Activated CD4-positive, CD25-positive, alpha-beta regulatory T cell treated with anti-CD3 and anti-CD28 coated beads, Interleukin-2, amount 50 U/mL, for 24 hours (primary cell): ENCODE data around the gene TTLL10.
"Not testable (repeated sequence)": the region's sequence is repeated elsewhere in the genome, so short reads cannot be mapped to it uniquely, and the experiment has no call there.

Experiments
- ATAC-seq, 2 donors: fragments of 150-1000 bp; cut with Tn5 transposase; one replicate each; pipeline ENCODE4 v1.10.0; 2021; ENCODE audit warnings: mild to moderate bottlenecking in 1 of 2, moderate library complexity in 1 of 2

TTLL10 gene

DNA sequence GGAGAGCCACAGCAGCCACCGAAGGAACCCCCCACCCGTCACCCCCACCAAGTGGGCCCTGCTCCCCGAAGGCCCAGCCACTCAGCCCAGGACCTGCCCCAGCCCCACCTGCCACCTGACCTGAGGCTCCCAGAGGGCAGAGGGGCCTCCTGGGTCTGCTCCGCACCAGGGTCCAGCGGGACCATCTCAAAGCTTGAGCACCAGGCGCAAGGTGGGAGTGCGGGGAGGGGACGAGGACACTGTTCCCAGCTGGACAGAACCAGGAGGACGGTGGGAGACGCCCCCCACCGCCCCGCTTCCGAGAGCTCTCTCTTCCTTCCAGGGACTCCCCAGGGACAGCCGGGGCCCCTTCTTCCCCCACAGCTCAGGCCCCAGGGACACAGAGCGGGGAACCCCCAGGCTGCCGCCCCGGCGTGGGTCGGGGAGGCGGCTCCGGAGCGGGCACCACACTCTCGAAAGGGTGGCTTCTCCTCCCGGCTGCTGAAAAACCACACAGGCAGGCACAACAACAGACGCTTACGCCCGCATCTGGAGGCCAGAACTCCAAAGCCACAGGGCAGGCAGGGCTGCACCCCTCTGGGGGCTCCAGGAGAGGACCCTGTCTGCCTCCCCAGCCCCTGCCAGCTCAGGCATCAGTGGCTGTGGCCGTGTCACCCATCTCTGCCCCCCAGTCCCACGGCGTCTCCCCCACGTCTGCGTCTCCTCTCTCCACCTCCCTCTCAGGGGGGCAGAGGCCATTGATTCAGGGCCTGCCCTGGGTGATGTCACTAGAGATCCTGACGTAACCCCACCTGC is 1.9 kb upstream of the TTLL10 start:
- ATAC-seq, result peak; percentile 38 to 39

DNA sequence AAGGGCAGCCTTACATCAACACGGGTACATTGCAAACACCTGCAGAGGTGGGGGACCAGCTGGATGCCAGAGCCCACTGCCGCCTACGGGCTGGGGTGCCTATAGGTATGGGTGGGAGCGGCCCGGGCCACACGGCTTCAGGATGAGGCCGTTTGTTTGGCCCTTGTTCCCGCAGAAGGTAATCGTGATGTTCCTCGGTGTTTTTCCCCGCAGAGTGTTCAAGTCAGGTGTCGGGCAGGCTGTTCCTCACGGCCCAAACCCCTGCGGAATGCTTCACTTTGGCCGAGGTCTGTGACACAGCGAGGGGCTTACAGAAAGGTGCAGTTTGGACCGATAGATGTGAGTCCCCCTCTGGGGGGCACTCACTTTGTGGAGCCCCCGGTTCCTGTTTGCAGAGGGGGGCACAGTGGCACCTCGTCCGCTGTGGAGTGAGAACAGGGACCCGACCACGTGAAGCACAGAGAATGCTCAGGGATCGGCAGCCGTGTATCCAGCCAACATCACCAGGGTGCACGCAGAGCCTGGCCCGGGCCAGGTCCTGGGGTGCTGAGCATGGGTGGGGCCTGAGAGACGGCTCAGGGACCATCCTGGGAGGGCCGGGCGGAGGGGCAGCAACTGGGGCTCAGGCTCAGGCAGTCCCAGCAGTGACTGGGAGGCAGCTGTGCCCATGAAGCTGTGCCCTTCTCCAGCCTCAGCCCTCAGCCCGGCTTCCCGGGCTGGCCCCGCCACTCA is 453 bp upstream of the TTLL10 start:
- no peak for ATAC-seq

DNA sequence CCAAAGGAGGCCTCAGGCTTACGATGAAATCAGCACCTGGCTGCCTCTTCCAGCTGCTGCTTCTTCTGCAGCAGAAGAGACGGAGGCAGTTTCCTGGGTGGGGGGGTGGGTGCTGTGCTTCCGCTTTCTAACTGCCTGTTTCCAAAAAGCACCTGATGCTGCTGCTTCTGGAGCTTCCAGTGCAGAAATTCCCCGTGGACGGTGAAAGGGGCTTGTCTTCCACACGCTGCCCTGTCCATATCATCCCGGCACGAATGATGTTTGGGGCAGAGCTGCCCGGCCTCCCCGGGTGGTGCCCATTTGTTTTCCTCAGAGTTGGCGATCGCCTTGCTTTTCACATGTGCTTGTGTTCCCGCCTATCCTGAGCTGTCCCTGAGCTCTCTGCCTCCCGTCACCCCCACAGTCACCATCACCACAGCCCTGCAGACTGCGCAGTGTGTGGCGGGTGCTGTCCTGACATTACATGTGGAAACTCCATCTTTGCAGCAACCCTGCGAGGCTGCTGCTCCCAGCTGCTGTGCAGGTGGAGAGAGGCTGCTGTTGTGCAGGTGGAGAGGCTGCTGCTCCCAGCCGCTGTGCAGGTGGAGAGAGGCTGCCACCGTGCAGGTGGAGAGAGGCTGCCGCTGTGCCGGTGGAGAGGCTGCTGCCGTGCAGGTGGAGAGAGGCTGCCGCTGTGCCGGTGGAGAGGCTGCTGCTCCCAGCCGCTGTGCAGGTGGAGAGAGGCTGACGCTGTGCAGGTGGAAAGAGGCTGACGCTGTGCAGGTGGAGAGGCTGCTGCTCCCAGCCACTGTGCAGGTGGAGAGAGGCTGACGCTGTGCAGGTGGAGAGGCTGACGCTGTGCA is 1.8 kb downstream of the TTLL10 start:
- ATAC-seq, result no peak

DNA sequence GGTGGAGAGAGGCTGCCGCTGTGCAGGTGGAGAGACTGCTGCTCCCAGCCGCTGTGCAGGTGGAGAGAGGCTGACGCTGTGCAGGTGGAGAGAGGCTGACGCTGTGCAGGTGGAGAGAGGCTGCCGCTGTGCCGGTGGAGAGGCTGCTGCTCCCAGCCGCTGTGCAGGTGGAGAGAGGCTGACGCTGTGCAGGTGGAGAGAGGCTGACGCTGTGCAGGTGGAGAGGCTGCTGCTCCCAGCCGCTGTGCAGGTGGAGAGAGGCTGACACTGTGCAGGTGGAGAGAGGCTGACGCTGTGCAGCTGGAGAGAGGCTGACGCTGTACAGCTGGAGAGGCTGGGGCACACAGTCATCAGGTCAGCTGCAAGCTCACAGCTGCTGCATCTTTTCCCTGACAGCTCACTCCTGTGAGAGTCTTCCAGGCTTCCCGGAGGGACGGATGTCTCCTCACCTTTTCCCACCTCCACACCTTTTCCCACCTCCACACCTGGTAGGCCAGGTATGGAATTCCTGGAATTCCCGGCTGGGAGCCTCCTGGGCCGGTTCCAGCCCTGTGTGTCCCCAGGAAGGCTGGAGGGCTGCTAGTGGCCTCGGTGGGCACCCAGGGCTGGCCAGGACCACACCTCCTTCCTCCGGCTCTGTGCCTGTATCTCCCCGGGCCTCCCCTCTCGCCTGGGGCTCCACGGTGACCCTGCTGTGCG is 2.5 kb downstream of the TTLL10 start:
- not testable (repeated sequence) for ATAC-seq

DNA sequence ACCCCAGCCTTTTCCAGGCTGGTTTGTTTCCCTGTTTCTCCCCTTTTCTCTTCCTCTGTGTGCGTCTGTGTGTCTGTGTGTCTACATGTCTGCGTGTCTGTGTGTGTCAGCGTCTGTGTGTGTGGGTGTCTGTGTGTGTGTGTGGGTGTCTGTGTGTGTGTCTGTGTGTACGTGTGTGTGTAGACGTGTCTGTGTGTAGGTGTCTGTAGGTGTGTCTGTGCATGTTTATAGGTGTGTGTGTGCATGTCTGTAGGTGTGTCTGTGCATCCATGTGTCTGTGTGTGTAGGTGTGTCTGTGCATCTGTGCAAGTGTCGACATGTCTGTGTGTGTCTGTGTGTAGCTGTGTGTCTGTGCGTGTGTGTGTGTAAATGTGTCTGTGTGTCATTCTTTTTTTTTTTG is 3.3 kb downstream of the TTLL10 start:
- no peak for ATAC-seq

DNA sequence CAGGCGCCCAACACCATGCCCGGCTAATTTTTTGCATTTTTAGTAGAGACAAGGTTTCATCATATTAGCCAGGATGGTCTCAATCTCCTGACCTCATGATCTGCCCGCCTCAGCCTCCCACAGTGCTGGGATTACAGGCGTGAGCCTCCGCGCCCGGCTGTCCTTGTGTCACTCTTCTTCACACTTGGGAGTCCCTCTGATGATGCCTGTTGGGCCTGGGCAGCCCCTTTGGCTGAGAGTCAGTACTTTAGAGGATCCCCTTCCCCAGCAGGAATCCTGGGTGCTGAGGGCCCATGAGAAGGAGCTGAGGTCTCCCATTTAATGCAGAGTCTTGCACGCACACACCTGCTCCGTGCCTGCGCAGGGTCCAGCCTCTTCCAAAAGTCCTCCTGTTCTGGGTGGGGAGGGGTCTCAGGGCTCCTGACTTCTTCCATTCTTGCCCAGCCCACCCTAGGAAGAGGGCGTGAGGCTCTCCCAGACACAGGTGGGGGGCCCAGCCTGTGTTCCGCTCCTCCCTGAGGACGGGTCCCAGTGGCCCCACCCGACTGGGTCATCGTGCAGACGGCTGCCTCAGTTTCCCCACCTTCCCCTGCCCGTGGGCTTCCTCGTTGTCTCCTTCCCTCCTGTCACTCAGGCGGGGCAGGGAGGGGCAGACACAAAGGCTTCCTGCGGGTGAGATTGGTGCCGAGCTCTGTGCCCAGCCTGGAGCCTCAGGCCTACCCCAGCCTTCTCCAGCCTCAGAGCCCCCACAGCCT is 3.9 kb downstream of the TTLL10 start:
- ATAC-seq, result no peak

DNA sequence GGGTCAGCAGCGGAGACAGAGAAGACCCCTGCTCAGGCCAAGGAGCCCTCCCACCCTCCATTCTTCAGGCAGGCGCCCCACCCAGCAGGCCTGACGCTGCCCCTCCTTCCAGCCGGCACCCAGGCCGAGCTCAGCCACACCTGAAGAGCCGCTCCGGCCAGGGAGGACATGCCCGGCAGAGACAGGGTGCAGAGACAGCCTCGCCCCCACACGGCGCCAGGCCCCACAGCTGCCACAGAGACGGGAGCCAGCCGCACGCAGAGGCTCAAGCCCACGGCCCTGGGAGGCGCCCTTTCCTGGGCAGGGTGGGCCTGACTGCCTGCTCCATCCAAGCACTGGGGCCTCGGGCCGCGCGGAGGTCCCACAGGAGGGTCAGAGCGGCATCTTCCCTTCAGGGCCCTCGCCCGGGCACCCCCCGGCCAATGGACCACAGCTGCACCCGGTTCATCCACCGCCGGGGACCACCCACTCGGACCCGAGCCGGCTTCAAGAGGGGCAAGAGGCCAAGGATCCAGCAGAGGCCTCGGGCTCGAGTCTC is 5.2 kb downstream of the TTLL10 start:
- ATAC-seq, result no peak

DNA sequence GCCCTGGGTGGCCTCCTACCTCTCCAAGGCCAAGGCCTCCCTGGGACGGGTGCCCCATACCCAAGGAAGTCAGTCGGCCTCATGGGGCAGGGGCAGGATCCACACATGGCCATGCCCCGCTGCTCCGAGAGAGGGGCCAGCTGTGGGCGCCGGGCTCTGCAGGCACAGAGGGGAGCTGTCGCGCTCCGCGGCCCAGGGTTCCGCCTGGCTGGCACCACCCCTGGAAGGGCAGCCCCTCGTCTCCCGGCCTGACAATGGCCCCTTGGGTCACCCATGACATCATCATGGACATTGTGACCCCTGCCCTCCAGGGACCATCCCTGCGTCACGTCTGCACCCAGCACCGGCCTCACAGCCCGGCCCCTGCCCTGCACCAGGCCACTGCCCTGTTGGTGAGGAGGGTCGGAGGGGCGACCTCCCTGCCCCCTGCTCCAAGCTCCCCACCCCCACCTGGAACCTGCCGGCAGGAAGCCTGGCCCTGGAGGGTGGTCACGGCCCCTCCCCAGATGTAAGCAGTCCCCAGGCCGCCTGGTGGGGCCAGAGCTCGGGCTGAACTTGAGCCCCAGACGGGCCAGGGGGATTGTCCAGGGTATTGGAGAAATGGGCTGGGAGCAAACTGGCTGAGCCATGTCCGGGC is 5.8 kb downstream of the TTLL10 start:
- ATAC-seq, result no peak

DNA sequence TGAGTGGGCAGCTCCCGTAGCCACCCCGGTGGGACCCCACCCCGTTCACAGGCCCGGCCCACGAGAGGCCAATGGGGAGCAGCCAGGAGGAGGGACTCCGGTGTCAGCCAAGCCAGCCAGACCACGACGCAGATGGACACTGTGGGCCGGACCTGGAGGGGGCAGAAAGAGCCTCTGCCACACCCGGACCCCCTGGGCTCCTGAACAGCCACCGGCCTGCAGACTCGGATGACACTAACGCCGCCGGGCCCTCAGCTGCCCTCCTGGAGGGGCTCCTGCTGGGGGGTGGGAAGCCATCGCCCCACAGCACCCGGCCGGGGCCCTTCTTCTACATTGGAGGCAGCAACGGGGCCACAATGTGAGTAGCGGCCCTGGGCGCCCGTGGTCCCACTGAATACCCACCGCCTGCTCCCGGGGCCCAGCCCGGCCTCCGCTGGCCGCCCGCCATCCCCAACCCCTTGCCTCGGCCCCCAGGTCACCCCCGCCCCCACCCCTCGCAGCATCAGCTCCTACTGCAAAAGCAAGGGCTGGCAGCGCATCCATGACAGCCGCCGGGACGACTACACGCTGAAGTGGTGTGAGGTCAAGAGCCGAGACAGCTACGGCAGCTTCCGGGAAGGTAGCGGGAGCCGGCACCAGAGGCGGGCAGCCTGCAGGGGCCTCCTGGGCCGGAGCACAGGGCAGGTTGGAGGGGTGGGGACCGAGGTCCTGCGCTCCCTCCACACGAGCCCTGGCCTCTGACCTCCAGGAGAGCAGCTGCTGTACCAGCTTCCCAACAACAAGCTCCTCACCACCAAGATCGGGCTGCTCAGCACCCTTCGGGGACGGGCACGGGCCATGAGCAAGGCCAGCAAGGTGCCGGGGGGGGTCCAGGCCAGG is 6.5 kb downstream of the TTLL10 start:
- no peak for ATAC-seq

DNA sequence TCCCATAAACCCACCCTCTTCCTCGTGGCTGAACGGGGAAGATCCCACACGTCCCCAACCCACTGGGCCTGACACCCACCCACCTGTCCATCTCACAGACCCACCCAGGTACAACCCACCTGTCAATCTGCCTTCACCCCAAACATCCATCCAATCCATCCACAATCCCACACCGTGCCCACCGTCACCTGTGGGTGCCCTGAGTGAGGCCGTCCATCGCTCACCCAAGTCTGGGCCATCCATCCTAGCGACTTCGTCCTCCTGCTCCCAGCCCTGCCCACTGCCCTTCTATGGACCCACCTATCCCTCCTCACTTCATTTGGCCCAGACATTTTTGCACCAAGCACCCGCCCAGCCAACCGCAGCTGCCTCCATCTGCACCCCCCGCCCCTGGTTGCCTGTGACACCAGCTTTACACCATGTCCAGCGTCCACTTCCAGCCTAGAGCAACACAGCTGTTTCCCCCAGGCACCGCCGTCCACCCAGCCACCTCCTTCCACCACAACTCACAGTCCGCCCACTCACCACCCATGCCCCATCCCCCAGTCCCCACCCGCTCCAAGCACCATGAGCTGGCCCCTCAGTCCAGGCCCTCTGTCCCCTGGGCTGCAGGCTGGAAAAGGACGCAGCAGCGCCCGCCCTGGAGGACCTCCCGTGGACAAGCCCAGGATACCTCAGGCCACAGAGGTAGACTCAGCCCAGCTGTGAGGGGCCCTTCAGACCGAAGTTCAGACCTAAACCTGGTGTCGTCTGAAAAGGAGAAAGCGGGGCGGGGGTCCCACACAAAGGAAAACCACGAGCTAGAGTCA is 7.7 kb downstream of the TTLL10 start:
- ATAC-seq, result no peak

DNA sequence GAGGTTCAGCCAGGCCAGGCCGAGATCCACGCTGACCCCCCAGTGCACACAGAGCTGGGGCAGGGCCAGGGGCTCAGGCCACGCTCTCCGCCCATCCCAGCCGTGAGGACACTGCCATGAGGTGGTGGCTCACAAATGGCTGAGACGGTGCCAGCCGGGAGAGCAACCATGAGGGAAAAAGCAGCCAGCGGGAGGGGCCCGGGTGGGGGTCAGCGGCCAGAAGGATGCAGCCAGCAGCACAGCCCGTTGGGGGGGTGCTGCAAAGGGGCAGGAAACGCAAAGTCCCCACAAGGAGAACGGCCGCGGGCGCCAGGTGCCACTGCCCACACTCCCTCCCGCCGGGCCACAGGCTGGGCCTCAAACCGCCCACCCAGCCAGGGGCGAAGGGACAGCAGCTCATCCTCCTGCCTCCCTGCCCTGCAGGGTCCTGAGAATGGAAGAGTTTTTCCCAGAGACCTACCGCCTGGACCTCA is 8.3 kb downstream of the TTLL10 start:
- ATAC-seq, result no peak

DNA sequence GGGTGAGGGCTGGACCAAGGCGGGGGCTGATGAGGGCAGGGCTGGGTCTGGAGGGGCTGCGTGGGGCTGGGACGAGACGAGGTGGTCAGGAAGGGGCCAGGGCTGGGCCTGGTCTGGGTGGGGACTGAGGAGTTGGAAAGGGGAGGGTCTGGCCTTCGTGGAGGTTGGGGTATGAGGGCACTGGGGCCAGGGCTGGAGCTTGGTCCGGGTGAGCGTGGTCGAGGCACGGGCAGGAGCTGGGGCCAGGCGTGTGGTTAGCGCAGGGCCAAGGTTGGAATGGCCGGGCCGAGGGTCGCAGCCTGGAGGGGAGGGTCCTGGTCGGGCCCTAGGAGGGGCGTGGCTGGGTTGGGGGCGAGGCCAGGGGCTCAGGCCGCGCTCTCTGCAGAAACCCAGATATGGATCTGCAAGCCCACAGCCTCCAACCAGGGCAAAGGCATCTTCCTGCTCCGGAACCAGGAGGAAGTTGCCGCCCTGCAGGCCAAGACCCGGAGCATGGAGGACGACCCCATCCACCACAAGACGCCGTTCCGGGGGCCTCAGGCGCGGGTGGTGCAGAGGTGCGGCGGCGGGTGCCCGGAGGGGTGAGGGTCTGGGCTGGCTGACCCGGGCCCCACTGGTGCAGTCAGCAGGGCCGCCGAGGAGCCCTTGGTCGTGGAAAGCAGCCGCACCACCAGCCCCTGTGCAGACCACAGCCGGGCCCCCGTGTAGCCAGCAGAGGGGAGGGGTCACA is 9.0 kb downstream of the TTLL10 start:
- ATAC-seq, result no peak

DNA sequence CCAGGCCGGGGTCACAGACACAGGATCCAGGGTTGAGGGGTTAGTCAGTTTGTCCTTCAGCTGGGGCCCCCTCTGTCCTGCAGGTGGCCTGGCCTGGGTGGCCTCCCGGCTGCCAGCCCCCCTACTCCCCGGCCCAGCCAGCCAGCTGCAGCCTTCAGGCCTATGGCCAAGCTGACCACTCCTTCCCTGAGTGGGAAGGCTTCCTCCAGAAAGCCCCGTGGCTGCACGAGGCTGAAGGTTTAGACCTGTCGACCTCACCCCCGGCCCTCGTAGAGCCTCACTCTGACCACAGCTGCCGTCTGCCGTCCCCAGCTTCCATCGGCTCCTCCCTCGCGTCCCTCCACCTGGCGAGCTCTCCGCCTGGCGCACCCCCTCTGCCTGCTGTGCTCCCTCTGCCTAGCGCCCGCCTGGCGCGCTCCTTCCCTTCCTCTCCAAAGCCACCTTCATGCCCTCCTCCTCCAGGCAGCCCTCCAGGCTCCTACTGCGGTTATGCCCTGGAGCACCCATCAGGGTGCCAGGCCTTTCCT is 9.6 kb downstream of the TTLL10 start:
- no peak for ATAC-seq

DNA sequence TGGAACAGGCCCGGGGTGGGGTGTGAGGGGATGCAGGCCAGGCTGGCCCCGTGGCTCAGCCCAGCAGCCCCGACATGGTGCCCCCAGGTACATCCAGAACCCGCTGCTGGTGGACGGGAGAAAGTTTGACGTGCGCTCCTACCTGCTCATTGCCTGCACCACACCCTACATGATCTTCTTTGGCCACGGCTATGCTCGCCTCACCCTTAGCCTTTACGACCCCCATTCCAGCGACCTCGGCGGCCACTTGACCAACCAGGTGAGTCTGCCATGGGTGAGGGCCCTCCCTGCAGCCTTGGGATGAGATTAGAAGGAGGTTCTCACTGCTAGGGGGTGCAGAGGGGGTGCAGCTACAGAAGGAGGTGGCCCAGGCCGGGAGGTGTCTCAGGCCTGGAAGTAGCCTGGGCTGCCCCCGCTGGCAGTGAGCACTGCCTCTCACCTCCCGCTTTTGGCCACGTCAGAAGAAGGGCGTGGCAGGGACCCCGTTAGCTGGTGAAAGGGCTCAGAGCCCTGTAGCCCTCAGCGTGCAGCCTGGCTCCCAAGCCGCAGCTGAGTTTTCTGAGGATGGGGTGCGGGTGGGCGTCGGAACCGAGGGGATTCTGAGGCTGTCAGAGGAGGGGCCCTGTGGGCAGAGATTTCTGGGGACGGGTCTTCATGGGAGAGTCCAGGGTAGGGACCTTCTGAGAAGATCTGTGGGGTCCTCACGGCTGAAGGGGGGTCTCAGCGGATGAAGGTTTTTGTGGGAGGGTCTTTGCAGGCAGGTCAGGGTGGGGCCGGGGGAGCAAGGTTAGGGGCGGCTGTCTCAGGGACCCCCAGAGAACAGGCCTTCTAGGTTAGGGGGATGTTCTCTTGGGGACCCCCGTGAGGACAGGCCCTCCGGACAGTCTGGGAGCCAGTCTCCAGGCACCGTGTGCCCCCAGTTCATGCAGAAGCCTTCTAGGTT is 10.4 kb downstream of the TTLL10 start:
- no peak for ATAC-seq

DNA sequence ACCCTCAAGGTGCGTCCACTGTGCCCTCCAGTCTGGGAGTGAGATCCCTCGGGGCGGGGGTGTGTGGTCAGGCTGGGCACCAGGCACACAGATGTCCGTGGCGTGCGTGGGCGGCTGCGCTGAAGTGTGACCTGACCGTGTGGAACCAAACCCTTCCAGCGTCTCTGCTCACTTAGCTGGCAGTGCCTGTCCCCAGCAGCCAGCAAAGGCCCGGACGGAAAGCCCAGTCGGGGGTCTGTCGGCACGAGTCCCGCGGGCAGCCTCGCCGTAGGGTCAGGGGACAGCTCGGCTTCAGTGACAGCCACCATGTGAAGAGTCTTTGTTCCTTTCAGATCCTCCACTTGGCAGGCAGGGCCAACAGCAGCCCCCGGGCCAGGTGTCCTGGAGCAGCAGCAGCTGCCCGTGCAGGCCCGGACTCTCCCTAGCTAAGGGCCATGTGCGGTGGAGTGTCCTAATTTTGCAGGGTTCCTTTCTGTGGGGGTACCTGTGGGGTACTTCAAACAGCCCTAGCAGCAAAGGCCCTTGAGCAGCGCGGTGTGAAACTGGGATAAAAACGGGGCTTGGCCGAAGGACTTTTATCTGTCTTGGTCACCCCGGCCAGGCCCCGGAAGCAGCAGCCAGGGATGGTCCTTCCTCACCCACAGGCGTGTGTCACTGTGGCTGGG is 11.6 kb downstream of the TTLL10 start:
- no peak for ATAC-seq

DNA sequence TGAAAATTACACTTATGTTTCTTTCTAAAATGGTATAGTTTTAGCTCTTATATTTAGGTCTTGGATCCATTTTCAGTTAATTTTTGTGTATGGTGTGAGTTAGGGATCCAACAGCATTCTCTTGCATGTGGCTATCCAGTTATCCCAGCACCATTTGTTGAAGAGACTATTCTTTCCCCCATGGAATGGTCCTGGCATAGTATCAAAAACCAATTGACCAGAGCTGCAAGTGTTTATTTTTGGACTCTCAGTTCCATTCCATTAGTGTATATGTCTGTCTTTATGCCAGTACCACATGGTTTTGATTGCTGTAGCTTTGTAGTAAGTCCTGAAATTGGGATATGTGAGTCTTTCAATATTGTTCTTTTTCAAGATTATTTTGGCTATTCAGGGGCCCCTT is 14.3 kb downstream of the TTLL10 start:
- no peak for ATAC-seq
